Prostate gland (tissue), 2 donors: ENCODE results near the gene COG2. TPM values are rescaled to one million over a fixed set of nuclear protein-coding genes. Genes with fewer than 3 reads are reported as not detected.

Source experiments
- DNase-seq: peaks from one replicate; pipeline ENCODE4 v3.0.0-alpha.2; 2019; ENCODE audit warnings: low spot score
- H3K27ac ChIP-seq, 2 donors: fragments of 200-600 bp; sonication (generic); 2 replicates each; pipeline ENCODE4 v1.5.1; 2017 to 2019
- H3K27me3 ChIP-seq: fragments of 200-600 bp; sonication (generic); replicated peaks from 2 replicates; pipeline ENCODE4 v1.5.1; 2019; ENCODE audit not compliant: insufficient read depth
- H3K36me3 ChIP-seq, 2 donors: fragments of 200-600 bp; sonication (generic); 1 replicate in 1 of 2; 2 replicates in 1 of 2; pipeline versions ENCODE4 v1.5.1 to v1.8.1; 2017 to 2019
- H3K4me1 ChIP-seq: fragments of 200-600 bp; sonication (generic); replicated peaks from 2 replicates; pipeline ENCODE4 v1.5.1; 2019
- H3K4me3 ChIP-seq, 2 donors: fragments of 200-600 bp; sonication (generic); 2 replicates each; pipeline ENCODE4 v1.5.1; 2017 to 2019
- H3K9me3 ChIP-seq: fragments of 200-600 bp; sonication (generic); 2 replicates; pipeline ENCODE4 v1.5.1; 2017
- POLR2A ChIP-seq: fragments of 450-650 bp; IDR thresholded peaks from one replicate; pipeline ENCODE4 v1.6.1; 2016; ENCODE audit warnings: antibody characterized with exemption, mild to moderate bottlenecking
- POLR2AphosphoS5 ChIP-seq: sonication (generic); formaldehyde crosslinking; IDR thresholded peaks from one replicate; pipeline ENCODE4 v1.6.1; 2017; ENCODE audit warnings: antibody characterized with exemption
- WGBS: methylation state at CpG from one replicate; pipeline ENCODE4 v1.1.5; 2018; 5-methylcytosine and 5-hydroxymethylcytosine counted together
- intact Hi-C: fragments of 100-400 bp; cut with DNase I; formaldehyde crosslinking; loops from one replicate; pipeline ENCODE4 v1.14.2; 2022
- total RNA-seq, 2 donors: library from RNA; depleted of rRNA; stranded (reverse); fragments of >200 nt; gene quantifications; one replicate each; pipeline ENCODE4 v1.1.0, GENCODE V29; 2016
- TF ChIP-seq, protein P1 (sequence below), 4 experiments: fragments of 200-600 bp in 2 of 4; fragments of 450-650 bp in 2 of 4; sonication (generic) in 2 of 4; IDR thresholded peaks; 1 replicate in 3 of 4; 2 replicates in 1 of 4; pipeline ENCODE4 v1.5.1; 2016 to 2019; ENCODE audit warnings: antibody characterized with exemption in 4 of 4, mild to moderate bottlenecking in 2 of 4, moderate library complexity in 2 of 4

The COG2 gene
- total RNA-seq, 2 donors from 2014 or later: 26.1 to 32.8 TPM

DNA sequence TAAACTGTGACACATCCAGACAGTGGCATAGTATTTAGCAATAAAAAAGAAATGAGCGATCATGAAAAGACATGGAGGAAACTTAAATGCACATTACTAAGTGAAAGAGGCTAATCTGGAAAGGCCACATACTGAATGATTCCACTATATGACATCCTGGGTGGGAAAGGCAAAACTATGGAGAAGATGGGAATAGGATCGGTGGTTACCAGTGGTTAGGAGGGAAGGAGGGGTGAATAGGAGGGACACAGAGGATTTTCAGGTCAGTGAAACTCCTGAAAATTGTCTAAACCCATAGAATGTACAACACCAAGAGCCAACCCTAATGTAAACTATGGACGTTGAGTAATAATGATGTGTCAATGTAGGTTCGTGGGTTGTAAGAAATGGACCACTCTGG, 57.9 kb downstream of the COG2 start:
- intact Hi-C loops: no loop called here
- 91% methylated on average over 4 of the region's 4 CpGs for WGBS
- no peaks in the 10 kb centered on the region for H3K36me3 ChIP-seq
- H3K27ac ChIP-seq: no peak overlapping the region
- TF ChIP-seq POLR2A: no peak
- TF ChIP-seq, protein P1, sequence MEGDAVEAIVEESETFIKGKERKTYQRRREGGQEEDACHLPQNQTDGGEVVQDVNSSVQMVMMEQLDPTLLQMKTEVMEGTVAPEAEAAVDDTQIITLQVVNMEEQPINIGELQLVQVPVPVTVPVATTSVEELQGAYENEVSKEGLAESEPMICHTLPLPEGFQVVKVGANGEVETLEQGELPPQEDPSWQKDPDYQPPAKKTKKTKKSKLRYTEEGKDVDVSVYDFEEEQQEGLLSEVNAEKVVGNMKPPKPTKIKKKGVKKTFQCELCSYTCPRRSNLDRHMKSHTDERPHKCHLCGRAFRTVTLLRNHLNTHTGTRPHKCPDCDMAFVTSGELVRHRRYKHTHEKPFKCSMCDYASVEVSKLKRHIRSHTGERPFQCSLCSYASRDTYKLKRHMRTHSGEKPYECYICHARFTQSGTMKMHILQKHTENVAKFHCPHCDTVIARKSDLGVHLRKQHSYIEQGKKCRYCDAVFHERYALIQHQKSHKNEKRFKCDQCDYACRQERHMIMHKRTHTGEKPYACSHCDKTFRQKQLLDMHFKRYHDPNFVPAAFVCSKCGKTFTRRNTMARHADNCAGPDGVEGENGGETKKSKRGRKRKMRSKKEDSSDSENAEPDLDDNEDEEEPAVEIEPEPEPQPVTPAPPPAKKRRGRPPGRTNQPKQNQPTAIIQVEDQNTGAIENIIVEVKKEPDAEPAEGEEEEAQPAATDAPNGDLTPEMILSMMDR (IDR thresholded peaks at IDR 0.05): no peak
- no peak for TF ChIP-seq POLR2AphosphoS5
- no peaks in the 10 kb centered on the region for H3K27me3 ChIP-seq
- no peaks in the 10 kb centered on the region for H3K4me1 ChIP-seq
- no peaks in the 10 kb centered on the region for H3K9me3 ChIP-seq
- H3K4me3 ChIP-seq: no peak overlapping the region
- DNase-seq: no peak

- no peaks in the 10 kb centered on the region for H3K27me3 ChIP-seq
- H3K9me3 ChIP-seq: no peaks in the 10 kb centered on the region
- no peak overlapping the region for H3K4me3 ChIP-seq
- intact Hi-C loops: no loop called here
- TF ChIP-seq, protein P1 (IDR thresholded peaks at IDR 0.05): no peak
- no peak for TF ChIP-seq POLR2AphosphoS5
- TF ChIP-seq POLR2A: no peak
- no peaks in the 10 kb centered on the region for H3K36me3 ChIP-seq
- DNase-seq: no peak
- 90% methylated on average over 17 of the region's 17 CpGs for WGBS
- H3K4me1 ChIP-seq: no peaks in the 10 kb centered on the region
- H3K27ac ChIP-seq: no peak overlapping the region
These were observed 59.2 kb downstream of the COG2 start for GRCh38 chr1:230701434-230701833.

DNA sequence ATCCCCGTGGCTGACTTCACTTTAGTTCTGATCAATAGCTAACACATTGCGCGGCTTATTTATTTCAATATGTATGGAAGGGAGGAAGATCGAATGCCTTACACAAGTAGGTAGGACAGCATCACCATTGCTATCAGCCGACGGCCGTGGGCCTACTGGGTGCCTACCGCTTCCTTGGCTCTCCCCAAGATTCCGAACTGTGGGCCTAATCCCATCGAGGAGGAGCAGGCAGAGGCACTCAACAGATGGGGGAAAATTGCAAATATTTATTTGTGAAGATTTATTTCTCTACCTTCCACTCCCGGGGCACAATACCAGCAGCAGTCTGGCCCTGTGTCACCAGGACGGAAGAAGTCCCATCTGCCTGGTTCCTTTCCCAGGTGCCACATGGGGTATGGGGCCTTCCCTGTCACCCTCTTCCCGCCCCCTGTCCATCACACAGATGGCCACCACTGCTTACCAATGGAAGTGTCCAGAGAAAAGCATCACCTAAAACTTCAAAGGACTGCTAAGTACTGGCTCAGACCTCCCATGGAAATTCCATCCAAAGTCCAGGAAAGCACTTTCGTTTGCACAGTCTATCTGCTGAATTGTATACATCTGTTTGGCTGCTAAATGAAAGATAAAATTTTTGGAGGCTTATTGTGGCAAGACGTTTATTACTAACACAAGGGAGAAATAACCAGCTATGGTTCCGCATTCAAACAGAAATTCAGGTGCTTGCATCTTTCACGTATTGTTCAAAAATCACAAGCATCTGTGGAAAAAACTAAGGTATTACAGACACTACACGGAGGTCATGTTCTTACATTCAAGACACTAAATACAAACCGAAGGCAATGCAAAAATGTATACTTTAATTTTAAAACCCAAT, 59.9 kb downstream of the COG2 start:
- intact Hi-C loops: no loop called here
- Histone ChIP-seq H3K4me3 (no peak overlapping the region), H3K9me3 (no peaks in the 10 kb centered on the region), H3K4me1 (no peaks in the 10 kb centered on the region), H3K27me3 (no peaks in the 10 kb centered on the region), H3K36me3 (no peaks in the 10 kb centered on the region), H3K27ac (no peak overlapping the region)
- TF ChIP-seq POLR2A (no peak), POLR2AphosphoS5 (no peak)
- TF ChIP-seq, protein P1 (IDR thresholded peaks at IDR 0.05): no peak
- no peak for DNase-seq
- 84% methylated on average over 19 of the region's 19 CpGs for WGBS

GRCh38 chr1:230702934-230703678, 60.8 kb downstream of the COG2 start:
- DNase-seq: no peak
- no peaks in the 10 kb centered on the region for H3K4me1 ChIP-seq
- intact Hi-C loops: no loop called here
- no peaks in the 10 kb centered on the region for H3K27me3 ChIP-seq
- TF ChIP-seq POLR2AphosphoS5: no peak
- TF ChIP-seq POLR2A: no peak
- TF ChIP-seq, protein P1 (IDR thresholded peaks at IDR 0.05): no peak
- H3K9me3 ChIP-seq: no peaks in the 10 kb centered on the region
- no peak overlapping the region for H3K4me3 ChIP-seq
- H3K27ac ChIP-seq: no peak overlapping the region
- H3K36me3 ChIP-seq: no peaks in the 10 kb centered on the region
- 75% methylated on average over 14 of the region's 14 CpGs for WGBS
